ENCODE measurements around the gene CACHD1.

CACHD1 gene

DNA sequence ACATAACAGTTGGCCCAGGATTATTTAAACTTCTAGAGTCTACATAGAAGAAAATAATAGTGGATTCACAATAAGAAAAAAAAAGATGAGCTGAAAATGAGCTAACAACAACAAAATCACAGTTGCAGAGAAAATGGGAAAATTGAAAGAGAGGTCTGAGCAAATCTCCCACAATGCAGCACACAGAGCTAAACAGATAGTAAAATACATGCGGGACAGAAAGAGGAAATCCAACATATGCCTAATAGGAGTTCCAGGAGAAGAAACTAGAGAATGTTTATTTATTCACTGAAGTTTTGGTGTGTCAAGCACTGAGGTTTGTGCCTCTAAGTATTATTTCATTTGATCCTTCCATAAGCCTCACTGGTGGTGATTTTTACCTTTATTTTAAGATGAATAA, 45.5 kb upstream of the CACHD1 start:
- TF ChIP-seq, protein P1, sequence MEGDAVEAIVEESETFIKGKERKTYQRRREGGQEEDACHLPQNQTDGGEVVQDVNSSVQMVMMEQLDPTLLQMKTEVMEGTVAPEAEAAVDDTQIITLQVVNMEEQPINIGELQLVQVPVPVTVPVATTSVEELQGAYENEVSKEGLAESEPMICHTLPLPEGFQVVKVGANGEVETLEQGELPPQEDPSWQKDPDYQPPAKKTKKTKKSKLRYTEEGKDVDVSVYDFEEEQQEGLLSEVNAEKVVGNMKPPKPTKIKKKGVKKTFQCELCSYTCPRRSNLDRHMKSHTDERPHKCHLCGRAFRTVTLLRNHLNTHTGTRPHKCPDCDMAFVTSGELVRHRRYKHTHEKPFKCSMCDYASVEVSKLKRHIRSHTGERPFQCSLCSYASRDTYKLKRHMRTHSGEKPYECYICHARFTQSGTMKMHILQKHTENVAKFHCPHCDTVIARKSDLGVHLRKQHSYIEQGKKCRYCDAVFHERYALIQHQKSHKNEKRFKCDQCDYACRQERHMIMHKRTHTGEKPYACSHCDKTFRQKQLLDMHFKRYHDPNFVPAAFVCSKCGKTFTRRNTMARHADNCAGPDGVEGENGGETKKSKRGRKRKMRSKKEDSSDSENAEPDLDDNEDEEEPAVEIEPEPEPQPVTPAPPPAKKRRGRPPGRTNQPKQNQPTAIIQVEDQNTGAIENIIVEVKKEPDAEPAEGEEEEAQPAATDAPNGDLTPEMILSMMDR (IDR thresholded peaks at IDR 0.05; ENCODE audit: insufficient read depth, low read length), result no peak
- no peak for TF ChIP-seq SPI1 (IDR thresholded peaks at IDR 0.05; ENCODE audit: borderline replicate concordance, low read depth)
- Histone ChIP-seq H3K27me3 (ENCODE audit: insufficient read depth, poor library complexity, severe bottlenecking) (peaks cover 7% of the 10 kb centered on the region), H3K27ac (replicated peaks) (no peak overlapping the region), H3K4me3 (replicated peaks; ENCODE audit: insufficient read depth, low read length) (no peak overlapping the region)
- DNase-seq (ENCODE audit: low read depth in 1 of 2, low spot score in 1 of 2), result no peak

DNA sequence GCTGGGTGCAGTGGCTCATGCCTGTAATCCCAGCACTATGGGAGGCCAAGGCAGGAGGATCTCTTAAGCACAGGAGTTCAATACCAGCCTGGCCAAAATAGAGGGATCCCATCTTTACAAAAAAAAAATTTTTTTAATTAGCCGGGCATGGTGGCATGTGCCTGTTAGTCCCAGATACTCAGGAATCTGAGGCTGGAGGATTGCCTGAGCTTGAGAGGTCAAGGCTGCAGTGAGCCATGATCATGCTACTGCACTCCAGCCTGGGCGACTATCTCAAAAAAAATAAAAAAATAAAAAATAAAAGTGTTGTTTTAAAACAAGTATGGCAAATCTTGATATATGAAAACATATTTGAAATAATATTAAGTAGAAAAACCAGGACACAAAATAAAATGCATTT, 44.4 kb upstream of the CACHD1 start:
- Histone ChIP-seq H3K4me3 (replicated peaks; ENCODE audit: insufficient read depth, low read length) (no peak overlapping the region), H3K27ac (replicated peaks) (no peak overlapping the region), H3K27me3 (ENCODE audit: insufficient read depth, poor library complexity, severe bottlenecking) (peaks cover 3% of the 10 kb centered on the region)
- DNase-seq (ENCODE audit: low read depth in 1 of 2, low spot score in 1 of 2), result no peak
- TF ChIP-seq POLR2AphosphoS5 (IDR thresholded peaks at IDR 0.05; ENCODE audit: low read depth) (no peak), SPI1 (IDR thresholded peaks at IDR 0.05; ENCODE audit: borderline replicate concordance, low read depth) (no peak), GABPA (IDR thresholded peaks at IDR 0.05; ENCODE audit: low read depth) (no peak)
- TF ChIP-seq, protein P1 (IDR thresholded peaks at IDR 0.05; ENCODE audit: insufficient read depth, low read length), result no peak
- TF ChIP-seq, protein P2, sequence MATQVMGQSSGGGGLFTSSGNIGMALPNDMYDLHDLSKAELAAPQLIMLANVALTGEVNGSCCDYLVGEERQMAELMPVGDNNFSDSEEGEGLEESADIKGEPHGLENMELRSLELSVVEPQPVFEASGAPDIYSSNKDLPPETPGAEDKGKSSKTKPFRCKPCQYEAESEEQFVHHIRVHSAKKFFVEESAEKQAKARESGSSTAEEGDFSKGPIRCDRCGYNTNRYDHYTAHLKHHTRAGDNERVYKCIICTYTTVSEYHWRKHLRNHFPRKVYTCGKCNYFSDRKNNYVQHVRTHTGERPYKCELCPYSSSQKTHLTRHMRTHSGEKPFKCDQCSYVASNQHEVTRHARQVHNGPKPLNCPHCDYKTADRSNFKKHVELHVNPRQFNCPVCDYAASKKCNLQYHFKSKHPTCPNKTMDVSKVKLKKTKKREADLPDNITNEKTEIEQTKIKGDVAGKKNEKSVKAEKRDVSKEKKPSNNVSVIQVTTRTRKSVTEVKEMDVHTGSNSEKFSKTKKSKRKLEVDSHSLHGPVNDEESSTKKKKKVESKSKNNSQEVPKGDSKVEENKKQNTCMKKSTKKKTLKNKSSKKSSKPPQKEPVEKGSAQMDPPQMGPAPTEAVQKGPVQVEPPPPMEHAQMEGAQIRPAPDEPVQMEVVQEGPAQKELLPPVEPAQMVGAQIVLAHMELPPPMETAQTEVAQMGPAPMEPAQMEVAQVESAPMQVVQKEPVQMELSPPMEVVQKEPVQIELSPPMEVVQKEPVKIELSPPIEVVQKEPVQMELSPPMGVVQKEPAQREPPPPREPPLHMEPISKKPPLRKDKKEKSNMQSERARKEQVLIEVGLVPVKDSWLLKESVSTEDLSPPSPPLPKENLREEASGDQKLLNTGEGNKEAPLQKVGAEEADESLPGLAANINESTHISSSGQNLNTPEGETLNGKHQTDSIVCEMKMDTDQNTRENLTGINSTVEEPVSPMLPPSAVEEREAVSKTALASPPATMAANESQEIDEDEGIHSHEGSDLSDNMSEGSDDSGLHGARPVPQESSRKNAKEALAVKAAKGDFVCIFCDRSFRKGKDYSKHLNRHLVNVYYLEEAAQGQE (IDR thresholded peaks at IDR 0.05; ENCODE audit: insufficient replicate concordance, low read depth), result no peak

DNA sequence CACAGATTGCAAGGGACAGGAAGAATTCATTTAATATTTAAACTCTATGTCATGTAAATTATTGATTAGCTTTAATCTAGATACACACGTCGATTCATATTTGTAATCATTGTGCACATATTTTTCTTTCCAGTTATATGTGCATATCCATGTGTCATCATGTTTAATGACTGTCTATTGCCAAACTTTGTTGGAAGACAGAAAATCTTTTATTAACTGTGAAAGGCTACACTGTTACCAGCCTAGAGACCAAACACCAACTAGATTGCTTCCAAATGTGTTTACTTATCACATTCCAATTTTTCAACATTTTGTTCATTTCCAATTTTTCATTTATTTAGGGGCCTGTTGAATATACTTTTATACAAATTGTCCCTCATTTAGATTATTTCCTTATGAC, 43.2 kb upstream of the CACHD1 start:
- H3K4me3 ChIP-seq (replicated peaks; ENCODE audit: insufficient read depth, low read length), result no peak overlapping the region
- H3K27ac ChIP-seq (replicated peaks), result no peak overlapping the region
- TF ChIP-seq, protein P2 (IDR thresholded peaks at IDR 0.05; ENCODE audit: insufficient replicate concordance, low read depth), result no peak
- TF ChIP-seq SPI1 (IDR thresholded peaks at IDR 0.05; ENCODE audit: borderline replicate concordance, low read depth) (no peak), GABPA (IDR thresholded peaks at IDR 0.05; ENCODE audit: low read depth) (no peak), POLR2AphosphoS5 (IDR thresholded peaks at IDR 0.05; ENCODE audit: low read depth) (no peak)
- TF ChIP-seq, protein P1 (IDR thresholded peaks at IDR 0.05; ENCODE audit: insufficient read depth, low read length), result no peak
- no peak for DNase-seq (ENCODE audit: low read depth in 1 of 2, low spot score in 1 of 2)
- peaks cover 3% of the 10 kb centered on the region for H3K27me3 ChIP-seq (ENCODE audit: insufficient read depth, poor library complexity, severe bottlenecking)

DNA sequence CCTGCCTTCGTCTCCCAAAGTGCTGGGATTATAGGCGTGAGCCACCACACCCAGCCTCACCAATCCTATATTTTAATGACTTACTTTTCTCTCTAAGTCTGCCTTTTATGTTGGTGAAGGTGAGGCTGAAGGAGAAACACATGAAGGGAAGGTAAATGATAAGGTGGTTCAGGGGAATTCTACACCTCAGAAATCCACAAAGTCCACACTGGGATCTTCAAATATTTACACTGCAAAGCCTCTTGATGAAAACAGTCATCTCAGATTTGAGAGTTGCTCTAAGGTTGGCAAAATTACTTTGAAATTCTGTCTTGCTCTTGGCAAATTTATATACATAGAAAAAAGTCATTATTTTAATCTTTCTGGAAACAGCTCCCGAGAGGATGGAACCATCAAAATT, 42.0 kb upstream of the CACHD1 start:
- TF ChIP-seq, protein P2 (IDR thresholded peaks at IDR 0.05; ENCODE audit: insufficient replicate concordance, low read depth), result no peak
- TF ChIP-seq SPI1 (IDR thresholded peaks at IDR 0.05; ENCODE audit: borderline replicate concordance, low read depth), result no peak
- TF ChIP-seq, protein P1 (IDR thresholded peaks at IDR 0.05; ENCODE audit: insufficient read depth, low read length), result no peak
- TF ChIP-seq GABPA (IDR thresholded peaks at IDR 0.05; ENCODE audit: low read depth), result no peak
- TF ChIP-seq POLR2AphosphoS5 (IDR thresholded peaks at IDR 0.05; ENCODE audit: low read depth), result no peak
- DNase-seq (ENCODE audit: low read depth in 1 of 2, low spot score in 1 of 2), result no peak
- H3K27me3 ChIP-seq (ENCODE audit: insufficient read depth, poor library complexity, severe bottlenecking), result peaks cover 3% of the 10 kb centered on the region
- no peak overlapping the region for H3K4me3 ChIP-seq (replicated peaks; ENCODE audit: insufficient read depth, low read length)
- no peak overlapping the region for H3K27ac ChIP-seq (replicated peaks)

All from HL-60 (cell line).